BJ (cell line): ENCODE data around the gene UBE2Q2. TPM values are rescaled to one million over a fixed set of nuclear protein-coding genes. Genes with fewer than 3 reads are reported as not detected.
A peak's percentile ranks its signal among the peaks of the same experiment; 100 is the strongest.

Source experiments
- CTCF ChIA-PET: fragments of 350-600 bp; formaldehyde crosslinking; extraction: SDS; loops from one replicate; lab custom pipeline; 2021; ENCODE audit warnings: antibody characterized with exemption, inconsistent platforms; lab: Yijun Ruan, JAX
- POLR2A ChIA-PET: fragments of 300-600 bp; sonication (Branson Sonifier 250); formaldehyde crosslinking; extraction: SDS; loops from one replicate; lab custom pipeline; 2021; ENCODE audit warnings: antibody characterized with exemption; lab: Charles Lee
- DNase-seq: peaks from one replicate; pipeline ENCODE4 v3.0.0-alpha.2; 2011; ENCODE audit warnings: low read depth
- H3K27me3 ChIP-seq: 2 replicates; pipeline ENCODE4 v1.6.0; 2011; ENCODE audit warnings: low read length; ENCODE audit not compliant: control insufficient read depth, insufficient read depth
- H3K36me3 ChIP-seq: 2 replicates; pipeline ENCODE4 v1.5.1; 2011; ENCODE audit warnings: low read length; ENCODE audit not compliant: control insufficient read depth, insufficient read depth
- H3K4me3 ChIP-seq: 2 replicates; pipeline ENCODE4 v1.5.1; 2011; ENCODE audit warnings: low read depth, mild to moderate bottlenecking, control low read depth, low read length
- polyA plus RNA-seq: library from polyadenylated mRNA; depleted of rRNA; stranded (reverse); fragments of >200 nt; gene quantifications from 2 replicates; pipeline ENCODE4 v1.2.3, GENCODE V29; 2011
- TF ChIP-seq, protein P1 (sequence below): IDR thresholded peaks from 2 replicates; pipeline ENCODE4 v1.5.1; 2011; ENCODE audit warnings: low read depth, mild to moderate bottlenecking, control low read depth, inconsistent platforms, low read length, moderate library complexity; ENCODE audit not compliant: insufficient read depth

UBE2Q2 gene
- polyA plus RNA-seq, 1 experiment = 22.6 TPM

DNA sequence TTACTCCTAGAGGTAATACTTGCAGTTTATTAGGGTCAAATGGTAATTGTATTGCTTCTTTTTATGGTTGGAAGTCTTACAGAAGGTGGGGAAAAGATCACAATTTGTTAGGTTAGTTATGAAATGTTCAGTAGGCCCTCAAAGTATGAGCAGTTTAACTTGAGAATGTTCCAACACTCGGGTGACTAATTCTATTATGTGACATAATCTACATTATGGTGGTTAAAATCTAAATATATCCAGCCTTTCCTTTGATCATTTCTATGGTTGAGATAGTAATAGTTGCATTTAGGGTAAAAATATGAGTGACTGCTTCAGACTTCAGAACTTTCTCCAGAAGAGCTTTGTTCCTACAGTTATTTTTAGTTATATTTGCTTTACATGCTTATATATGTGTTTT is 40.8 kb downstream of the UBE2Q2 start:
- TF ChIP-seq, protein P1, sequence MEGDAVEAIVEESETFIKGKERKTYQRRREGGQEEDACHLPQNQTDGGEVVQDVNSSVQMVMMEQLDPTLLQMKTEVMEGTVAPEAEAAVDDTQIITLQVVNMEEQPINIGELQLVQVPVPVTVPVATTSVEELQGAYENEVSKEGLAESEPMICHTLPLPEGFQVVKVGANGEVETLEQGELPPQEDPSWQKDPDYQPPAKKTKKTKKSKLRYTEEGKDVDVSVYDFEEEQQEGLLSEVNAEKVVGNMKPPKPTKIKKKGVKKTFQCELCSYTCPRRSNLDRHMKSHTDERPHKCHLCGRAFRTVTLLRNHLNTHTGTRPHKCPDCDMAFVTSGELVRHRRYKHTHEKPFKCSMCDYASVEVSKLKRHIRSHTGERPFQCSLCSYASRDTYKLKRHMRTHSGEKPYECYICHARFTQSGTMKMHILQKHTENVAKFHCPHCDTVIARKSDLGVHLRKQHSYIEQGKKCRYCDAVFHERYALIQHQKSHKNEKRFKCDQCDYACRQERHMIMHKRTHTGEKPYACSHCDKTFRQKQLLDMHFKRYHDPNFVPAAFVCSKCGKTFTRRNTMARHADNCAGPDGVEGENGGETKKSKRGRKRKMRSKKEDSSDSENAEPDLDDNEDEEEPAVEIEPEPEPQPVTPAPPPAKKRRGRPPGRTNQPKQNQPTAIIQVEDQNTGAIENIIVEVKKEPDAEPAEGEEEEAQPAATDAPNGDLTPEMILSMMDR = no peak
- H3K36me3 ChIP-seq = 0 out of 2 replicates have a peak, but pooled peaks cover 1% of the 10 kb centered on the region
- H3K27me3 ChIP-seq = no peaks in the 10 kb centered on the region
- H3K4me3 ChIP-seq = no peak overlapping the region
- CTCF ChIA-PET = interaction anchor here (0.7 to 1.6 kb wide), 2 partner anchors 20 to 64 kb away, joined by 3 to 4 read pairs; no protein-coding TSS in a partner anchor
- DNase-seq = no peak
- POLR2A ChIA-PET = no interaction called here

DNA sequence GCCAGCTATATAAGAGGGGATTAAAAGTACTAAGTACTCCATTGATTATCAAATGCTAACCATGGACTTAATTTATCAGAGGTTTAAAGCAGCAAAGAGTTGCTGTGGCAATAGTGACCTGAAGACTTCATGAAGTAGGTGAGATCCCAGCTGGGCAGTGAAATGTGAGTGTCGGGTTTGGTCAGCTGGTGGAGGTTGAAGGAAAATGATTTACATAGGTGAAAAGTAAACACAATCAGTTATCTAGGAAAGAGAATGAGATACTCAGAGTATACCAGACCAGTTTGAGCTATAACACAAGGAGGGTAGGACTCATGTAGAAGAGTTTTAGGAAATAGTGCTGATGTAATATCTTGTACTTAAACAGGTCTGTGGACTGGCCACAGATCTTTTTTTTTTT is 43.9 kb downstream of the UBE2Q2 start:
- TF ChIP-seq, protein P1 = no peak
- H3K27me3 ChIP-seq = no peaks in the 10 kb centered on the region
- H3K4me3 ChIP-seq = no peak overlapping the region
- 0 out of 2 replicates have a peak, but pooled peaks cover 1% of the 10 kb centered on the region for H3K36me3 ChIP-seq
- POLR2A ChIA-PET = interaction anchor here (0.6 kb wide), 1 partner anchor 17 kb away, joined by 3 read pairs; no protein-coding TSS in a partner anchor
- CTCF ChIA-PET = interaction anchor here (1.5 kb wide), 1 partner anchor 85 kb away, joined by 5 read pairs; no protein-coding TSS in a partner anchor
- no peak for DNase-seq

DNA sequence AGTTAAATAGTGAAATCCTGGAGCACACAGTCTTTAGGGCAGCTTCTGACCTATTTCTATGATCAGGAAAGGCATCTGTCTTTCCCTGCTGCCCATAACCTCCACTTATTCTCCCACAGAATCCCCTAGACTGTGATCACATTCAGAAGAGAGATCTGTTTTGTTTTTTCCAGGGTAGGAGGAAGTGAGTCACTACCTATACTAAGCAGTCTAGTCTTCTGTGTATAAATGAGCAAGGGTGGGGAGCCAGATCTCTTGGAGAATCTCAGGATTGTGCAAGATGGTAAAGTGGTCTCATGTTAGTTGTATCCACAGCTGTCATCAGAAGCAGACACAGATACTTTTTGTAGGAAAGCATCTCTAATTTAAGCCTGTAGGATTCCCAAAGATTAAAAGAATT is 48.6 kb downstream of the UBE2Q2 start:
- ChIA-PET POLR2A (no interaction called here), CTCF (interaction anchor here (2.7 kb wide), 1 partner anchor 11 kb away, joined by 7 read pairs; the partner anchor contains the start of gene FBXO22)
- peak; percentile 61 for DNase-seq
- TF ChIP-seq, protein P1 = no peak
- Histone ChIP-seq H3K27me3 (no peaks in the 10 kb centered on the region), H3K36me3 (0 out of 2 replicates have a peak, but pooled peaks cover 1% of the 10 kb centered on the region), H3K4me3 (no peak overlapping the region)

DNA sequence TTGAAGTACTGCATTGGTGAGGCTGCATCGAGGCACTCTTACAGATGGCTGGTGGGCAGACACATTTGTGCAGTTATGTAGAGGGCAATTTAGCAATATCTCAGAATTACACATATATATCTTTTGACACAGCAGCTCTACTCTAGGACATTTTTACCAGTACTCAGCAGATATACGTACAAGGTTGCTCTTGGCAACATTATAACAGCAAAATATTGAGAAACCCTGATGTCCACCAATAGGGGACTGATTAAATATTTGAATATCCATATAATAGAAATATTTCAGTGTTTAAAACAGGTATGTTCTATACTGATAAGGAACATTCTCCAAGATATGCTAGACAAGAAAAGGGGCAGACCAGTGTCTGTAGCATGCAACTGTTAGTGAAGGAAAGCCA is 52.5 kb downstream of the UBE2Q2 start:
- ChIA-PET CTCF (no interaction called here), POLR2A (no interaction called here)
- DNase-seq = no peak
- TF ChIP-seq, protein P1 = no peak
- Histone ChIP-seq H3K36me3 (no peaks in the 10 kb centered on the region; the same call in 1 of the 2 replicates), H3K27me3 (no peaks in the 10 kb centered on the region), H3K4me3 (no peak overlapping the region)

DNA sequence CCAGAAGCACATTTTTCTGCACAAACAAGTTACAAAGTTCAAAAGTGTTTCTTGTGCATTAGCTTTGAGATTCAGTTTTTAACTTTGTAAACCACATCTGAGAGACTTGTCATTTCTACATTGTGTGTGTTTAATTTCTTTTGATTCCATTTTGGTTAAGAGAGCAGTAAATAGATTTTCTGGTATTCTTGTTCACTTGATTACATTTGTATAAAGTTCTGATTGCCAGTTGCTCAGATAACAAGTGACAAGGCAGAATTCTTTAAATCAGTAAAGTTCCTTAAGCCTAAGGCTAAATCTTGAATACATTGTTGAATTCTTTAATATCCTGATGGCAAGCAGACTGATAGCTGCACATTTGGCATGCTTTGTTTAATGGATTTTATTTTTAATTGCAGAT is 57.3 kb downstream of the UBE2Q2 start:
- CTCF ChIA-PET = interaction anchor here (1.2 kb wide), 1 partner anchor 58 kb away, joined by 3 read pairs; the partner anchor contains the start of gene UBE2Q2

More for the DNA sequence above, 57.3 kb downstream of the UBE2Q2 start:
- DNase-seq = no peak
- peaks cover 5% of the 10 kb centered on the region for H3K36me3 ChIP-seq
- POLR2A ChIA-PET = no interaction called here
- TF ChIP-seq, protein P1 = no peak
- H3K27me3 ChIP-seq = no peaks in the 10 kb centered on the region
- H3K4me3 ChIP-seq = no peak overlapping the region
